ENCODE results near the gene HIP1R.

DNA sequence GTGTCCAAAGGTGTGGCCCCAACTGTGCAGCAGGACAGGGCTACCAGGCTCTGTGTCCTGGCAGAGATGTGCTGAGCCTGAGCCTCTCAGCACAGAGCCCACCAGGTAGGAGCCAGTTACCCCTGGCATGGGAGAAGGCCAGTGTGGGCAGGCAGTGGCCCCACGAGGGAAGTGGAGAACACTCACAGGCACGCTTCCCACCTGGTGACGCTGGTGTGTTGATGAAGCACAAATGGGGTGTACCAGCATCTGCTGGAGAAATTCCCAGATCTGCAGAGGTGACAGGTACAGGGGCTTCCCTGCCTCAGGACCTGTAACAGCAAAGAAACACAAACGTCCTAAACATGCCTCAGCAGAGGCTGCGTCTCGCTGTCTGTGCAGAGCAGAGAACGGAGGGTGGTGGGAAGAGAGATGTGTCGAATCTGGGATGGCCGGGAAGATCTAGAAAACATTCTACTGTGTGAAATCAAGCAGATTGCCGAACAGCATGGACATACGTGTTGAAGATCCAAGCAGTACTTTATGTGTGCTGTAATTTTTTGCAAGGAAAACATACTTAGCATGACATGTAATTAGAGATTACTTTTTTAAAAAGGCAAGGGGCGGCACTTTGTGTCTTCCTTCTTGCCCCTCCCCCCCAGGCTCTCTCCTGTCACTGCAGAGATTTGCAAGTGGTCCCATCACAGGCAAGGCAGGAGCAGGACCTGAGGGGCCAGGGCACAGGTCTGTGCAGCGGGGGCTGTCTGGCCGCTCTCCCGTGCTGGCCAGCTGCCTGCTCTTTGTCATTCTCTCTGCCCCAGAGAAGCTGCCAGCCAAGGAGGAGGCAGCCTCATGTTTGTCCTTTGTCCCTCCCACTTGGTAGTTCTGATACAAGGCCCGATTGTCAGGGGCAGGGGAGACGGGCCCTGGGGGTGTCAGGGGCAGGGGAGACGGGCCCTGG lies 17.3 kb downstream of the HIP1R start:
- TF ChIP-seq, protein P1, sequence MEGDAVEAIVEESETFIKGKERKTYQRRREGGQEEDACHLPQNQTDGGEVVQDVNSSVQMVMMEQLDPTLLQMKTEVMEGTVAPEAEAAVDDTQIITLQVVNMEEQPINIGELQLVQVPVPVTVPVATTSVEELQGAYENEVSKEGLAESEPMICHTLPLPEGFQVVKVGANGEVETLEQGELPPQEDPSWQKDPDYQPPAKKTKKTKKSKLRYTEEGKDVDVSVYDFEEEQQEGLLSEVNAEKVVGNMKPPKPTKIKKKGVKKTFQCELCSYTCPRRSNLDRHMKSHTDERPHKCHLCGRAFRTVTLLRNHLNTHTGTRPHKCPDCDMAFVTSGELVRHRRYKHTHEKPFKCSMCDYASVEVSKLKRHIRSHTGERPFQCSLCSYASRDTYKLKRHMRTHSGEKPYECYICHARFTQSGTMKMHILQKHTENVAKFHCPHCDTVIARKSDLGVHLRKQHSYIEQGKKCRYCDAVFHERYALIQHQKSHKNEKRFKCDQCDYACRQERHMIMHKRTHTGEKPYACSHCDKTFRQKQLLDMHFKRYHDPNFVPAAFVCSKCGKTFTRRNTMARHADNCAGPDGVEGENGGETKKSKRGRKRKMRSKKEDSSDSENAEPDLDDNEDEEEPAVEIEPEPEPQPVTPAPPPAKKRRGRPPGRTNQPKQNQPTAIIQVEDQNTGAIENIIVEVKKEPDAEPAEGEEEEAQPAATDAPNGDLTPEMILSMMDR (tag by site-specific recombination; IDR thresholded peaks at IDR 0.05): no peak
- TF ChIP-seq, protein P2, sequence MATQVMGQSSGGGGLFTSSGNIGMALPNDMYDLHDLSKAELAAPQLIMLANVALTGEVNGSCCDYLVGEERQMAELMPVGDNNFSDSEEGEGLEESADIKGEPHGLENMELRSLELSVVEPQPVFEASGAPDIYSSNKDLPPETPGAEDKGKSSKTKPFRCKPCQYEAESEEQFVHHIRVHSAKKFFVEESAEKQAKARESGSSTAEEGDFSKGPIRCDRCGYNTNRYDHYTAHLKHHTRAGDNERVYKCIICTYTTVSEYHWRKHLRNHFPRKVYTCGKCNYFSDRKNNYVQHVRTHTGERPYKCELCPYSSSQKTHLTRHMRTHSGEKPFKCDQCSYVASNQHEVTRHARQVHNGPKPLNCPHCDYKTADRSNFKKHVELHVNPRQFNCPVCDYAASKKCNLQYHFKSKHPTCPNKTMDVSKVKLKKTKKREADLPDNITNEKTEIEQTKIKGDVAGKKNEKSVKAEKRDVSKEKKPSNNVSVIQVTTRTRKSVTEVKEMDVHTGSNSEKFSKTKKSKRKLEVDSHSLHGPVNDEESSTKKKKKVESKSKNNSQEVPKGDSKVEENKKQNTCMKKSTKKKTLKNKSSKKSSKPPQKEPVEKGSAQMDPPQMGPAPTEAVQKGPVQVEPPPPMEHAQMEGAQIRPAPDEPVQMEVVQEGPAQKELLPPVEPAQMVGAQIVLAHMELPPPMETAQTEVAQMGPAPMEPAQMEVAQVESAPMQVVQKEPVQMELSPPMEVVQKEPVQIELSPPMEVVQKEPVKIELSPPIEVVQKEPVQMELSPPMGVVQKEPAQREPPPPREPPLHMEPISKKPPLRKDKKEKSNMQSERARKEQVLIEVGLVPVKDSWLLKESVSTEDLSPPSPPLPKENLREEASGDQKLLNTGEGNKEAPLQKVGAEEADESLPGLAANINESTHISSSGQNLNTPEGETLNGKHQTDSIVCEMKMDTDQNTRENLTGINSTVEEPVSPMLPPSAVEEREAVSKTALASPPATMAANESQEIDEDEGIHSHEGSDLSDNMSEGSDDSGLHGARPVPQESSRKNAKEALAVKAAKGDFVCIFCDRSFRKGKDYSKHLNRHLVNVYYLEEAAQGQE (tag by site-specific recombination; IDR thresholded peaks at IDR 0.05): no peak
- TF ChIP-seq ZNF600 (tag by site-specific recombination; IDR thresholded peaks at IDR 0.05) (no peak), ZNF707 (tag by site-specific recombination; IDR thresholded peaks at IDR 0.05) (no peak), HOXD13 (CRISPR knock-in tag; IDR thresholded peaks at IDR 0.05; ENCODE audit: borderline replicate concordance) (no peak), ZNF23 (tag by site-specific recombination; IDR thresholded peaks at IDR 0.05; ENCODE audit: borderline replicate concordance) (no peak), TCF7L2 (IDR thresholded peaks at IDR 0.05; ENCODE audit: borderline replicate concordance, low read depth, low read length) (no peak), ZBTB21 (tag by site-specific recombination; IDR thresholded peaks at IDR 0.05) (no peak), SALL2 (tag by site-specific recombination; IDR thresholded peaks at IDR 0.05; ENCODE audit: borderline replicate concordance) (no peak), ZNF341 (tag by site-specific recombination; IDR thresholded peaks at IDR 0.05; ENCODE audit: low read depth) (no peak)
- TF ChIP-seq, protein P3, sequence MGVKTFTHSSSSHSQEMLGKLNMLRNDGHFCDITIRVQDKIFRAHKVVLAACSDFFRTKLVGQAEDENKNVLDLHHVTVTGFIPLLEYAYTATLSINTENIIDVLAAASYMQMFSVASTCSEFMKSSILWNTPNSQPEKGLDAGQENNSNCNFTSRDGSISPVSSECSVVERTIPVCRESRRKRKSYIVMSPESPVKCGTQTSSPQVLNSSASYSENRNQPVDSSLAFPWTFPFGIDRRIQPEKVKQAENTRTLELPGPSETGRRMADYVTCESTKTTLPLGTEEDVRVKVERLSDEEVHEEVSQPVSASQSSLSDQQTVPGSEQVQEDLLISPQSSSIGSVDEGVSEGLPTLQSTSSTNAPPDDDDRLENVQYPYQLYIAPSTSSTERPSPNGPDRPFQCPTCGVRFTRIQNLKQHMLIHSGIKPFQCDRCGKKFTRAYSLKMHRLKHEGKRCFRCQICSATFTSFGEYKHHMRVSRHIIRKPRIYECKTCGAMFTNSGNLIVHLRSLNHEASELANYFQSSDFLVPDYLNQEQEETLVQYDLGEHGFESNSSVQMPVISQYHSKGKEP (tag by site-specific recombination; IDR thresholded peaks at IDR 0.05): no peak
- TF ChIP-seq, protein P4, sequence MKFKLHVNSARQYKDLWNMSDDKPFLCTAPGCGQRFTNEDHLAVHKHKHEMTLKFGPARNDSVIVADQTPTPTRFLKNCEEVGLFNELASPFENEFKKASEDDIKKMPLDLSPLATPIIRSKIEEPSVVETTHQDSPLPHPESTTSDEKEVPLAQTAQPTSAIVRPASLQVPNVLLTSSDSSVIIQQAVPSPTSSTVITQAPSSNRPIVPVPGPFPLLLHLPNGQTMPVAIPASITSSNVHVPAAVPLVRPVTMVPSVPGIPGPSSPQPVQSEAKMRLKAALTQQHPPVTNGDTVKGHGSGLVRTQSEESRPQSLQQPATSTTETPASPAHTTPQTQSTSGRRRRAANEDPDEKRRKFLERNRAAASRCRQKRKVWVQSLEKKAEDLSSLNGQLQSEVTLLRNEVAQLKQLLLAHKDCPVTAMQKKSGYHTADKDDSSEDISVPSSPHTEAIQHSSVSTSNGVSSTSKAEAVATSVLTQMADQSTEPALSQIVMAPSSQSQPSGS (tag by site-specific recombination; IDR thresholded peaks at IDR 0.05; ENCODE audit: low read depth): no peak
- TF ChIP-seq, protein P5, sequence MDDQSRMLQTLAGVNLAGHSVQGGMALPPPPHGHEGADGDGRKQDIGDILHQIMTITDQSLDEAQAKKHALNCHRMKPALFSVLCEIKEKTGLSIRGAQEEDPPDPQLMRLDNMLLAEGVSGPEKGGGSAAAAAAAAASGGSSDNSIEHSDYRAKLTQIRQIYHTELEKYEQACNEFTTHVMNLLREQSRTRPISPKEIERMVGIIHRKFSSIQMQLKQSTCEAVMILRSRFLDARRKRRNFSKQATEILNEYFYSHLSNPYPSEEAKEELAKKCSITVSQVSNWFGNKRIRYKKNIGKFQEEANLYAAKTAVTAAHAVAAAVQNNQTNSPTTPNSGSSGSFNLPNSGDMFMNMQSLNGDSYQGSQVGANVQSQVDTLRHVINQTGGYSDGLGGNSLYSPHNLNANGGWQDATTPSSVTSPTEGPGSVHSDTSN (CRISPR knock-in tag; IDR thresholded peaks at IDR 0.05): no peak

All from HEK293 (cell line).